ENCODE measurements around the gene NCAM1.

NCAM1 gene

DNA sequence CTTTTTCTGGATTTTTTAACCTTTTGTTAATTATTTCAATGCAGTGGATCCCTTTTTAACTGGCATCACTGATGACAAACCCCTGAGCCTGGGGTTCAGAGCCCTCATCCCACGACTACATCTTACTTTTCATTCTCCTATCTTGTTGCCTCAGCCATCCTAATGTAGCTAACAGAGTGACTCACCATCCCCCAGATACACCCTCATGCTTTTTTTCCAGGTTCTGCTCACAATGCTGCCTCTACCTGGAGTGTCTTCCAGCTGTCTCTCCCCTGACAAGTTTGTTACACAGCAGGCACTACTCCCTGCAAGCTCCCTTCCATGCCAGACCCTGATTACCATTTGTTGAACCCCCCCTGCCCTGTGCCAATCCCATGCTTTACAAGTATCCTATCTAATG lies 135.4 kb downstream of the NCAM1 start:
- no peak for DNase-seq

- no peak for DNase-seq
These were observed 142.9 kb downstream of the NCAM1 start for GRCh38 chr11:113103932-113104690.

DNA sequence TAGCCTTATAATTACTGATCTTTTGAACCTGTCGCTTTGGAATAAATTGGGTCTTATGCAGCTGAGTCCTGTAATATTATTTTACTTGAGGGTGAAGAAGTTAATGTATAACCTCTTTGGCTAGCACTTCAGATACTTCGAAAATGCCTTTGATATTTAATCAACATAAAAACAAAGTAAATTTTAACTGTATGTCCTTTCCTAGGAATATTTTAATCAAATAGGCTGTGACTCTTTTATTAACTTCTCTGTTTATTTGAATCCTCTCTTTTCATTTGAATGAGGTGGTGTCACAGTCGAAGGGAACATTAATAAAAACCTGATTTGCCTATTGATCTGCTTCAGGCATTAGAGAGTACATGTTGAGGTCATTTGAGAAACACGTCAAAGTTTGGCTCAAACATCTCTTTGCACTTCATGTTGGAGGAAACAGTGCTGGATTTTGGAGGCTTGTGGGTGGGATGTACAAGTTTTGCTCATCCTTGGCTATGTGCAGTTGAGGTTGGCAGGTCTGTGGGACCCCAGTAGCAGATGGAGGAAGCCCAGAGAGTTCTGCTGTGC lies 143.6 kb downstream of the NCAM1 start:
- DNase-seq, result no peak

- no peak for DNase-seq
These were observed 144.4 kb downstream of the NCAM1 start for GRCh38 chr11:113105592-113105991.

DNA sequence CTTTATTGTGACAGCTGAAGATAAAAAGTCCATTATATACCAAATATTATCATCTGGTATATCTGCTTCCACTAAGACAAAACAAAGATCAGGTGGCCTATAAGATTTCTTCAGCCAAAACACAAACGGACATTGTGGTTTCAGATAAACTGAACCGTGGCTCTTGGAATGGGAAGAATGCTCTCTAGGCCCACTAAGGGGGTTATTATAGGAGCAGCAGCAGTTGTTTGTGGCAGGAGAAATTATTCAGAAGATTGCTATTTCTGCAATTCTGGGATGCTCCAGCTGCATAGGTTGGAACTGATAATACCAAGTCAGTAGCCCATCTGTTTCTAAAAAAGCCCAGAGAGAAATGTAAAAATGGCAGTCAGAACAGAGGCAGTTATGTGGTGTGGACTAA lies 145.3 kb downstream of the NCAM1 start:
- no peak for DNase-seq

DNA sequence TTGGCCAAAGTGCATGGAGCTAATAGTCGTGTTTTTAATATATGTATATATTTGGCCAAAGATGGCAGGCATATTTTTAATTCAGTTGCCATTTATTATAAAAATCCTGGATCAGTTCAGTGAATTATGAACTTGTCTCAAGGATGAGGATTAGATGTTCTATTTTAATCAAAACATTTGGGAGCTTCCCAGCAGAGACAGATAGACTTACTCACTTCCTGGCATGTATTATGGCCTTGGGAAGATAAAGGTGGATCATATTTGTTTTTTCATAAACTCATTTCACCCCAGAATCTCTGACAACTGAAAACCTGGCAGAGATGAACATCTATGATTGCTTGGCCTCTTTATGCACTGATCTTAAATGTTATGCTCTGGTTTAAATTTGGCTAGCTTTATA lies 148.8 kb downstream of the NCAM1 start:
- DNase-seq, result no peak

DNA sequence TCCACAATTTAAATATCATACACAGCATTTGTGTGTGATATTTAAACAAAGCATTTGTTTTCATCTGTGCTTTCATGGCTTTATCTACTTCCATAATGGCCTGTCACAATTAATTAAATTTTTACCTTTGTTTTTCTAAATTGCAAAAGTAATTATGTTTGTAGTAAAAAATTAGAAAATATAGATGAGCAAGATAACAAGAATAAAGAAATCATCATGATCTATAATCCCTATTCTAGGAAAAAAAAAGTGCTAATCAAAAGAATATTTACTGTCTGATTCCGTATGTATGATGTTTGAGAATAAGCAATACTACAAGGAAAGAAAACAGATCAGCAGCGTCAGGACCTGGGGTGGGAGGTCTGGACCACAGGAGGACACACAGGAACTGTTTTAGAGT lies 149.9 kb downstream of the NCAM1 start:
- no peak for DNase-seq

DNA sequence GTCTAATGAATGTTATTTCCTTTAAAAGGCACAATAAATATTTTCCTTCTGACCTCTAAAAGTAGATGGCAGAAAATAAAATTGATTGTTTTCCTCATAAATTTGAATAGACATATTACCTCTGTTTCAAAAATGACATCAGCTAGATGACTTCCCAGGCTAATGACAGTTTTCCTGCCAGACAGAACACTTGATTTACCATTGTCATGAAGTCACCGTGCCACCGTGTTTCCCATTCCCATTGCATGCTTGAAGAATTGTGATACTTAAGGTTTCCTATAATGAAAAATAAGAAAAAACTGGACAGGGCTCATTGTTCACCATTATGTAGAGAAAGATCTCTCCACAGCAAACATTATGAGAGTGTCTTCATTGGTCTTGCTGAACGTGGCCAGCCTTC lies 151.1 kb downstream of the NCAM1 start:
- DNase-seq, result no peak

DNA sequence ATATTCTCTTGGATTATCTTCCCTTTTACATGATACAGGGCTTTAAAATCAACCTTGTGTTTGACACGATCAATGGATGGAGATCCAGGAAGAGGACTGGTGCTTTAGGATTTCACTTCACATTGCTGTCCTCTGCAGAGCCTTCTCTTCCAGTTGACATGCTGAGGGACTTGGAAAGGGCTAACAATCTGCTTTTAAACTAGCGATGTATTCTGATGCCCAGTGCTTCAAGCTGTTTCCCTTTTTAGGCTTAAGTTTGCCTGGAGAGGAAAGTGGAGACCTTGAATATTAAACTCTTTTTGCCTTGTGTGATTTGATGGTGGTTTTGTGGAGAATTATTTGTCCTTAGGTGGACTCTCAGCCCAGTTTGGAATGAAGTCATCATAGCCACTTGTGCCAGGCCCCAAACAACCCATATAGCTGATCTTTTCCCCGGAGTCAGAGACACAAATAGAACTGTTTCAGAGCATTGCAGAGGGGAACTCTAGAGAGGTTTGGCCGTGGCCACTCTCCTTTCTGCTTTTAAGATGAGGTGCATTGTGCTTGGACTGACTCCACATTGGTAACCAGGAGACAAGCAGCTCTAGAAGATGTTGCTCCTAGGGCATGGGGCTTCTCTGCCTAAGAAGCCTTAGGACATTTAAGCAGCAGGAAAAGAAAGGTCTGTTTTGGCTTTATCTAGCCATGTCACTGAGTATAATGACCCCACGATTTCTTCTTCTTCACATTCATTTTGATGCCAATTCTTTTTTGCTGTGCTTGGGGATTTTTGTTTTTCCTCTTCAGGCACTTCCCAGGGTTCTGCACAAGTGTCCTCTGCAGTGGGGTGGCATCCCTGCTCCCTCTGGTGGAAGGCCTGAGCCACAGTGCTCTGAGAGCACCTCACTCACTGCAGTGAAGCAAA lies 152.8 kb downstream of the NCAM1 start:
- DNase-seq, result no peak

DNA sequence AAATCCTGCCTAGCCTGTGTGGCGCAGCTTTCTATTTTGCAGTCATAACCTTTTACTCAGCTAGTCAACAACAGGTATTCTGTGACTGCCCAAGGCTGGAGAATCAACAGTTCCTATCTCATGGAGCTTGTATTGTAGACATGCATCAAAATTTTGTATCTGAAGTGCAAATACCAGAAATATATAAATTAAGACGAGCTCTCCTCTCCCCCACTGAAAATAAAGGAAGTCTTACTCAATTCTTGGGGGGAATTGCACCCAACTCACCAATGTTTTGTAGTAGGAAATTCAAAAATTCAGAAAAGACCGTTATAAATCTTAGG lies 153.4 kb downstream of the NCAM1 start:
- DNase-seq, result no peak

DNA sequence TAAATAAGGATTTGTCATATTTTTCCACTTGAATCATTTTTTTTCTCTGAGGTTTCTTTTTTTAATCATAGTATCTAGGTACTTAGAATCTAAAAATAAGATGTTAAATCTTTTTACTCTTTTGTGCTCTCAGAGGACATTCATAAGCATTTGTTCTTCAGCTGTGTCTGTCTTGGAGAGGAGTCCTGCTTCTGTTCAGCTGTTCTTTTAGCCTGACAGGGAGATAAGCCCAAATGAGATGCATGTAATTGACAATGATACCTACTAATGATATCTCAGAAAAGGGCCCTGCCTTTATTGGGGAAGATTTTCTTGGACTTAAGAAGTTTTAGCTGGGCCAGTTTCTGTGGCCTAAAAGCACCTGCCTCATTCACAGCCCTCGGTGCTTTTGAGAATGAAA lies 156.9 kb downstream of the NCAM1 start:
- no peak for DNase-seq

DNA sequence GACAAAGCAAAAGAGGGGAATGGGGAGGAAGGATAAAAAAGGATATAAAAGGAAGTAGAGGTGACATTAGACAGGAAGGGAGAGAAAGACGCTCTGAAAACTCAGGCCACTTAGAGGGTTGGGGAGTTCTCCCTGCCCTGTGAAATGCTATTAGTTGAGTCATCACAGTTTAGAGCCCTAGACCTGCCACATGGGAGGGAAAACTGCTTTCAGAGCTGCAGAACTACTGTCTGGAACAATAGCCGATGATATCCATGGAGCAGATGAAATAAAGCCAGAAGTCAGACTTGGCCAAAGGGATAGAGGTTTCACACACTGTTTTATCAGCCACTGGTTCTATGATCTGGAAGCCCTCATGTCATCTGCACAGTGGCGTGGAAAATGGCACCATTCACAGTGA lies 157.9 kb downstream of the NCAM1 start:
- DNase-seq, result no peak

DNA sequence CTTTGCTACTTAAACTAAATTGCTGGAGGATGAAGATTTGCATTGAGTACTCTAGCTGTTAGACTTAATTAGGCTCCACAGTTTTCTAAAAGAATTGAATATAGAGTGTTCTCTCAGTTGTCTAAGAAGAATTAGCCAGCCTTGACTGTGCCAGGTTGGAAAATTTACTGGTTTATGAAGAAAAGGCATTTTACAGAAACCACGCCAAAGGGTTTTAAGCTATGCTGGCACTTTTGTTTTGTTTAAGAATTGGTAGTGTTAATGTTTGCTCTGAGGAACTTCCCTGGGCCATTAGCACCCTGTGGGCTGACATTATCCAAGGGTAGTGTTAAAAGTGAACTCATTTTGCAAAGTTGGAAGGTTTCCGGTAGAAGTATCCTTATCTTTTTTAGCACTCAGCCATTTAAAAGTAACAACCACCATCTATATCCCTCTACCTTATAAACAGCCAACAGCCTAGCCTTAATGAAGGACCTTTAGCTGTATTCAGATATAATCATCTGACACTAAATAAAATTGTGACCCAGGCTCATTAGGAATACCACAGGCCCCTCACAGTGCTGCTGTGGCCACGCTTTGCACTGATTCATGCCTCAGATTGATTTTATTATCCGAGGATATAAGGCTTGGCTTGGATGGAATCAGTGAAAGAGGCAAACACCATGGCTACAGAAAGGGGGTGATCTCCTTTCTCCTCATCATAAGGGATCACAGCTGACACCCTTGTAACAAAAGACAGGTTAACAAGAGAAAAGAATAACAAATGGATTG lies 158.9 kb downstream of the NCAM1 start:
- no peak for DNase-seq

- no peak for DNase-seq
These were observed 160.5 kb downstream of the NCAM1 start for GRCh38 chr11:113121746-113122145.

- DNase-seq, result no peak
These were observed 162.8 kb downstream of the NCAM1 start for GRCh38 chr11:113124006-113124405.

DNA sequence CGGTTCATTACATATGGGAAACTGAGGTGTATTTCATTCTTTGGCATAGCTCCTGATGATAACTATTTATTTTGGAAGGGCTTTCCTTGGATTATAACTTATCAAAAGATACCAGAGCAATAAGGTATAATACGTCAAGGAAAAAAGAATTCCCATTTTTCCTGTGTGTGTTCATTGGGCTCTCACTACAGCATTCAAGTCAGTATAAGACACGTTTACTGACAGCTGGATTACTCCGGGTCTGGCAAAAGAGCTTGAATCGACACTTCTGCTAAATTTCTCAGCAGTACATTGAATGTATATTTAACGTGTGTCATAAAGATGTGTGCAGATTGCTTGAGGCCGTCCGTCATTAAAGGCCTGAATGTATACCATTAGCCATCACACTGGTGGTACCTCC lies 163.4 kb downstream of the NCAM1 start:
- DNase-seq, result no peak

- DNase-seq, result no peak
These were observed 168.2 kb downstream of the NCAM1 start for GRCh38 chr11:113129261-113129992.

DNA sequence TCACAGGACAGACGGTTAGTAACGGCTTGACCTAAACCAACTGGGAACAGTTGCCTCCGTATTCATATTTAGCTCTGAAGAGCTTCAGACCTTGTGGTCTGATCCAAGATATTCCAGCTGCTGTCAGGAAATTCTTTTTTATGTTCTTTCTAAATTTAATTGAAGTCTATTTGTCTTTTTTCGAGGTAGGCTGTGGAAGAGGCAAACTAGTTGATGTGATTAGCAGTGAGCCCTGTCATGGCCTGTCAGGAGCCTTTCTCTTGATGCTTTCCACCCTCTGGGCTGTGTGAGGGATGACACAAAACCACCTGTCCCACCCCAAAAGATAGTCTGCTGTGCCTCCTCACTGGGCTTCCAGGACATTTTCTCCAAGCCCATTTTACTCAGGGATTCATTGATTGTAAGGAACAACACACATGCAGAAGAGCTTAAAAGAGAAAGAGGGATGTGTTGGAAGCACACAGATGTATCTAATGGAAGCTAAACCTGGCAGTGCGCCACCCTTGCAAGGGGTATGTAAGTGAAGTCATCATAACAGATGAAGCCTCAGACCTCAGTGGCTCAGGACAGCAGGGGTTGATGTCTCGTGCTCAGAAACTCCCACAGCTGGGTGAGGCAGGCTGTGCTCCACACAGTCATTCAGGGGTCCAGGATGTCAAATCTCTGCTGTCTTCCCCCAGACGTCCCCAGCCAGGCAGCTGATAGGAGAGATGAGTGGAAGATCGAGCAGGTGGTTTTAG lies 170.0 kb downstream of the NCAM1 start:
- DNase-seq, result no peak

DNA sequence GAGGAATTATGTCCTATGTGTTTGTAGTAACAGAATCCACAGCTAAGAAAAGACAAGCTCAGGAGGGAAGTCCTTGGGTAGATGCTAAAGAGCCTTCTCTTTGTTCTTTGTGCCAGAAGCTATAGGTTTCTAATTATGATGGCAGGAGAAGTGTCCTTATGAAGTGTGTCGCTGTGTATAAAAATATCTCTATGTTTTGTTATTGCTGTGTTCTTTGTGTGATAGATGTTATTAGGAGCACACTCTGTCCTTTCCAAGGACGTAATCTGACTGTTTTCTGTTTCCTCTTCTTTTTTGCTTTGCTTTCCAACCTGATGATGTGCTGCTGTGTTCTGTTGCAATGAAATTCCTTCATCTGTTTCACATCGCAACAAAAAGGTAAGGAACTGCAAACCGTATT lies 171.9 kb downstream of the NCAM1 start:
- no peak for DNase-seq

DNA sequence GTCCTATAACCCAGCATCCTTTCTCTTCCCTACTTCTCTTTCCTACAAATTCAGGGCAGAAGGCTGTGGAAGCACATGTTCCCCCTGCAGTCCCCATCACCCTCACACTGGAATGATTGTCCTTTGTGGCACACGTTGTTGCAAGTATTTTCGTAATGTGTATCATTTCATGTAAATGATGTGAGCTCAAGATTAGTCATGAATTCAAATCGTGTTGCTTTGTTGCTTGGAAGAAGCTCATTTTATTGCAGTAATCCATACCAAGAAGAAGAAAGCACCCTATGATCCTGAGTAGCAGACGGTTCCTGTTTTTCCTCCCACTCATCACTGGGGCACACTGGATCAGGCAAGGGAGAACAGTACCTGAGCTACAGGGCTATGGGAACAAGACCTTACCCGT lies 173.4 kb downstream of the NCAM1 start:
- DNase-seq, result no peak

- no peak for DNase-seq
These were observed 176.7 kb downstream of the NCAM1 start for GRCh38 chr11:113137713-113138529.

Data from NCI-H1436 treated with DMSO at 0.1 percent for 48 hours (cell line).